Stimulated activated CD8-positive, alpha-beta memory T cell treated with anti-CD3 and anti-CD28 coated beads, Interleukin-15, amount 100 ng/mL, for 1 hour (primary cell): ENCODE results near the gene NLGN3.

Experiments used
- DNase-seq: peaks from one replicate; pipeline ENCODE4 v3.0.0-alpha.2; 2020; ENCODE audit warnings: low read depth

The NLGN3 gene

DNA sequence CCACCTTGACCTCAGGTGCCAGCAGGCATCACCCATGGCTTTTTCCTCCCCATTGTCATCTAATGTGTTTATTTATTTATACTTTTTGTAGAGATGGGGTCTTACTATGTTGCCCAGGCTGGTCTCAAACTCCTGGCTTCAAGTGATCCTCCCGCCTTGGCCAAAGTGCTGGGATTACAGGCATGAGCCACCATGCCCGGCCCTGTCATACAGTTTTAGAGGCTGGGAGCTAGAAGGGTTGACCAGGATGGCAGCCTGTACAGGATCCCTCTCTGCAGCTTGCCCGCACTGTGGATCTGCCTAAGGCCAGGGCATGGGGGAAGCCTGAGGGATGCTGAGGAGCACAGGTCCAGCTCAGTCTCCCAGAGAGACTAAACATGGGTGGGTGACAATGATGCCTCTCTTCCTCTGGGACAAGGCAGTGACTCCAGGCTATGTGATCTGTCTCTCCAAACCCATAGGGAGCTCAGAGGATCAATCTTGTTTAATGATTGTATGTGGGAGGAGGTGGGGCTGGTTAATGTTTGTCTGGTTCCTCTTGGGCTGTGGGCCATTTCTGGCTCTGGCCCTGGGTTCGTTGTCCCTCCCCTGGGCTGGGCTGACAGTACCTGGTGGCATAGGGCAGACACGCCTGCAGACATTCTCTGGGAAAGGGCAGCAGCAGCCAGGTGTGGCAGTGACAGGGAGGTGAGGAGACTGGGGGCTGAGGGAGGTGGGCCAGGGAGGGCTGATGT is 70.1 kb downstream of the NLGN3 start:
- DNase-seq, result no peak

DNA sequence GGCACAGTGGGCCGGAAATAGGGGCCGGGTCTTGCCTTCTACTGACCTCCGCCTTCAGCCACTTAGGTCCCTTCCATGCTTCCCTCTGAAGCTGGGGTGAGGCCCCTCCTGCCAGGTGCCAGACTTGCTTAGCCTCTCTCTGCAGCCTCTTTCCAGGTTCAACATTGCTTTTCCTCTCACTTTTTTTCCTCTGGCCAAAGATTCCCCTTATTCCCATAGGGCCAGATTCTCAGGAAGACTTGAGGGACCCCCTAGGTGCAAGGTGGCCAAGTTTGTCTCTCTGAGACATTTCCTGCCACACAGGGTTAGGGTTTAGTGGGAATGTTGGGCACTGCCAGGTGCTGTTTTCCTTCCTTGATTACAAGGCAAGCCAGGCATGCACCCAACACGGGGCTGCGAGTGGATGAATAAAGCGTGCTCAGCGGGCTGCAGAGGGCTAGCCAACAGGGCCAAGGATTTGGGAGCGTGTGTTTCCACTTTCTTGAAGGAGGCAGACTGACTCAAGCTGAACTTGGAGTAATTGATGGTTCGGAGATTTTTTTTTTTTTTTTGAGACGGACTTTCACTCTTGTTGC is 70.8 kb downstream of the NLGN3 start:
- DNase-seq, result no peak

DNA sequence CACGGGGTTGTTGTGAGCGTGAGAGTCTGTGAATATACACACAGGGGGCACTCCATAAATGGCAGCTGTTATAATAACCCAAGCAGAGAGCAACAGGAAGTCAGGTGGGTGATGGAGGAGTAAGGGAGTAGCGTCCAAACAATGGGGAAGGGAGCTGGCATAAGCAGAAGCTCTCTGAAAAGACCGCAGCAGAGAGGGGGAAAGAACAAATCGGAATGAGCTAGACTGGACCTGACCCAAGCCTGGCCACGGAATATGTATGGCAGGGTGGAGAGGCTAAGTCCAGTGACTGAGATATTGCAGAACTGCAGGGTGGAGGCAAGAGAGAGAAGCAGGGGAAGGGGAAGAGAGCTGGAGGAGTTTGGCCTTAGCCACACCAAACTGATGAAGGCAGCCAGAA is 71.8 kb downstream of the NLGN3 start:
- DNase-seq, result no peak

DNA sequence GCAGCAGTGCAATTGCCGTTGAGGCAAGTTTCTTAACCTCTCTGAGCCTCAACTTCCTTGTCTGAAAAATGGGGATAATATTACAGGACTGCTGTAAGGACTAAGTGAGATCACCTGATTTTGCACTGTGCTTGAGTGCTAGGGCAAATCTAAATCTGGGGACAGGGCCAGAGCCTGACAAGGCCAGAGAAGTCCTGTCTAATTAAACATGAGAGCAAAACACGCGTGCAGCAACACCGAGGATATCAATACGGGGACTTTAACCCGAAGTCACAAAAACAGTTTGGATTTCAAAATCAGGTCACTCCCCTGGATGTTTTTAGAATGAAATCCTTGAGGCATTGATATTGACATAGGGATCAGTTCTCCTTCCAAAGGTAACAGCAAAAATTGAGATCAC is 72.7 kb downstream of the NLGN3 start:
- no peak for DNase-seq
